Hypothalamus (tissue), 51 donors: Measurements from ENCODE around the gene BEND7.

ENCODE experiments used
- DNase-seq, 51 donors: peaks; one replicate each; lab custom pipeline; 2025; lab: John Stamatoyannopoulos, UW

The BEND7 gene

GRCh38 chr10:13525663-13526062 lies 3.2 kb downstream of the BEND7 start:
- DNase-seq: no peak

DNA sequence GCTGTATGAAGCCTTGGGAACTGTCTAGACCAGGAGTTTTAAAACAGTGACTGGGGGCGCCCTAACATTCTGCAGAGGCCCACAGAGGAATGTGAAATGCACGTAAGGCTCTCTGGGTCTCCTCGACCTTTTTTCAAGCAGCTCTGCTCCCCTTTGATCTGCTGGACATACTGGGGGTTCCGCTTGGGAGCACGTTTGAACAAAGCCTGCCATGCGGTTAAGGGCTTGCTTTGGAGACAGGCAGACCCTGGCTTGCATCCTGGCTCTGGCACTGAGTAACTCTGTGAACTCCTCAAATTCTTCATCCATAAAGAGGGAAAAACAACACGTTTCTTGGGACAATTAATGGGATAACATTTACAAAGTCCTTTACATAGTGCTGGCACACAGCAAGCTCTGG lies 7.8 kb downstream of the BEND7 start:
- no peak for DNase-seq

DNA sequence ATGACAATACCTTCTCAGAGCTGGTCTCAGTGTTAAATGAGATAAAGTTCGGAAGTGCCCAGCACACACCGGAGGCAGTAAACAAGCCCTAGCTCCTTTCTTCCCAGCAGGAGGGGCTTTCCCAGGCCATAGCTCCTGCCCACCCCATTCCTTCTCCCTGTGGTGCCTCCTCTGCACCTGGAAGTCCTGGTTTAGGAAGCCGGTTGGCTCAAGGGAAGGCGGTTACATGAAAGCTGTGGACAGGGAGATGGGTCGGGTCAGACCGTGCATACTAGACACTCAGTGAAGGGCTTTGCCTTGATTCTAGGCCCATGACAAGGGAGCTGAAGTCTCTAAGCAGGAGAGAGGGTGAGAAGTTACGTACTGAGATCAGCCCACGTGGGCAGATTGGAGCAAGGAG lies 8.6 kb downstream of the BEND7 start:
- no peak for DNase-seq

GRCh38 chr10:13518076-13518692 lies 10.6 kb downstream of the BEND7 start:
- DNase-seq: no peak

DNA sequence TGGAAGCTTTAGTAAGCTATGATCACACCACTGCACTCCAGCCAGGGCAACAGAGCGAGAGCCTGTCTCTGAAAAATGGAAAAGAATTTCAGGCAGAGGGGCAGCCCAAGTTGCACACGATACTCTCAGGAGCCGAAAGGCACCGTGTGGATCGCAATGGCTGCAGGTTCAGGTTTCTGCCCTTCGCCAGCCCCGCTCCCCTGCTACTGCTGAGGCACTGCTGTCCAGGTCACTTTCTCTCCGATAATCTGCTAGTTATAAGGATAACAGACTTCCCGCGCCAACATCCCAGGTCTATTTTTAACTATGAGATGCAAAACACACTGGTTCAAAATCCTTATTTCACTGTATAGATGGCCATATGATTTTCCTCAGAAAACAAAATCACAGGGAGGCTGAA lies 11.1 kb downstream of the BEND7 start:
- DNase-seq: no peak

- no peak for DNase-seq
Measured at GRCh38 chr10:13516176-13516575, 12.6 kb downstream of the BEND7 start.

- DNase-seq: no peak
Measured at GRCh38 chr10:13515467-13515866, 13.3 kb downstream of the BEND7 start.

DNA sequence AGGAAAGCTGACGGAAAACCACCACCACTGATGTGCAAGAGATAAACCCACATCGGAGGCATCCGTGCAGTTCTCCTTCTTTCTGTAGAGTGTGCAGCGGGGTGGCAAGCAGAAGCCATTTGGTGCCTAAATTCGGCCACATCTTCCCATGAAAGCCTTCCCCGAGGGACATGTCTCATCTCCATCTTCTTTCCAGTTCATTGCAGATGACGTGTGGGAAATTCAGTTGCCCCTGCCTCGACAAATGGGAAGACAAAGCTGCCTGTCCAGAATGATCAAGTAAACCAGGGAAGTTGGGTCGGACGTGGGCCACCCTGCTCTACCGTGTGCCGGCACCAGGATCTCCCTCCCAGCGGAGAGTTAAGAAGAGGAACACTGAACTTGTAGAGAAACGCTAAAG lies 14.5 kb downstream of the BEND7 start:
- no peak for DNase-seq

- DNase-seq: no peak
Measured at GRCh38 chr10:13512564-13512963, 16.2 kb downstream of the BEND7 start.

GRCh38 chr10:13511409-13511808 lies 17.4 kb downstream of the BEND7 start:
- DNase-seq: no peak

- no peak for DNase-seq
Measured at GRCh38 chr10:13505052-13505680, 23.6 kb downstream of the BEND7 start.

- no peak for DNase-seq
Measured at GRCh38 chr10:13503745-13504463, 24.9 kb downstream of the BEND7 start.

DNA sequence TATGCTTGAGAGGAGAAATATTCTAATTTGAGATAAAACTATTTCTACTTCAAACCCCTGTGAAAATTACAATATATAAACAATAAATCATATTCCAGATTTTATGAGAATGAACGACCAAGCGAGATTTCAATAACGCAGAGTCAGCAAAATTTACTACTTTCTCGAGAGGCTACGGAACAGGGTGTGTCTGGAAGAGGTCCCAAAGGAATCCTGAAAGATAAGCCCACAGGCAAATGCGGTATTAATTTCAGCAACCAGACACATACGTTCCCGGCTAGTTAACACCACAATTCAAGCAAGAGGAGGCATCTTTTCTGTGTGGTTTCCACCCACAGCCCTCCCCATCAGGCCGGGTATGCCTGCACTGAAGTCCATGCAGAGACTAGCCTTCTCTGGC lies 26.4 kb downstream of the BEND7 start:
- no peak for DNase-seq

DNA sequence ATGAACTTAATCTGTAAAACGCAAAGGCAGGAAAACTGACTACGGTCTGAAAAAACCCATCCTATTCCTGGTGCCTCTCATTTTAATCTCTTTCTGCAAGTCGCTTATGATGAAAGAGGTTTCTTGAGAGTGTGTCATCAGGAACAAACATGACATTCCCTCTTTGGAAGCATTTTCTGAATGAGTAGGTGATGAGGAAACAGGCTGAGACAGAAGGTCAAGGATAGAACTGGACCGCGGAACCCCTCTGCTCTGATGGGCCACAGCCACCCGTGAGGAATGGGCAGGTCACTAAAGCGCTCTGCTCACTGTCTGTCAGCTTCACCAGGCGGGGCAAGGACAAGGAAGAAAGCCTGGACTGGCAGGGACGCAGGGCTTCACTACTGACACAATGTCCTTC lies 28.6 kb downstream of the BEND7 start:
- DNase-seq: no peak

- DNase-seq: no peak
Measured at GRCh38 chr10:13499150-13499549, 29.7 kb downstream of the BEND7 start.

DNA sequence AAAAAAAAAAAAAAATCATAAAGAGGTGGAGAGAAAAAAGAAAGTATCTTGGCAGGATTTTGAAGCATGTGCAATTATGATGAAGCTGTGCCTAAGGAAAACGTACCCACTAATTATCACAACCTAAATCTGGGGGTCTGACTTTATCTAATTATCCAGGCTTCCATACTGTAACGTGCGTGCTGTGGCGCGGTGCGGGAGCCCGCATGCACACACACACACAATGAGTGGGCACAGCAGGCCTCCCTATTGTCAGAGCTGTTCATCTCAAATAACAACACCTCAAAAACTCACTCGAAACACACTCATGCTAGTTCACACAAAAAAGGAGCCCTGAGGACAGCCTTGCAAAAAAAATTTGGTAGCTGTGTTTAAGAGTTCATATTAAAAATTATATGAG lies 31.9 kb downstream of the BEND7 start:
- no peak for DNase-seq

- no peak for DNase-seq
Measured at GRCh38 chr10:13496164-13496563, 32.6 kb downstream of the BEND7 start.

DNA sequence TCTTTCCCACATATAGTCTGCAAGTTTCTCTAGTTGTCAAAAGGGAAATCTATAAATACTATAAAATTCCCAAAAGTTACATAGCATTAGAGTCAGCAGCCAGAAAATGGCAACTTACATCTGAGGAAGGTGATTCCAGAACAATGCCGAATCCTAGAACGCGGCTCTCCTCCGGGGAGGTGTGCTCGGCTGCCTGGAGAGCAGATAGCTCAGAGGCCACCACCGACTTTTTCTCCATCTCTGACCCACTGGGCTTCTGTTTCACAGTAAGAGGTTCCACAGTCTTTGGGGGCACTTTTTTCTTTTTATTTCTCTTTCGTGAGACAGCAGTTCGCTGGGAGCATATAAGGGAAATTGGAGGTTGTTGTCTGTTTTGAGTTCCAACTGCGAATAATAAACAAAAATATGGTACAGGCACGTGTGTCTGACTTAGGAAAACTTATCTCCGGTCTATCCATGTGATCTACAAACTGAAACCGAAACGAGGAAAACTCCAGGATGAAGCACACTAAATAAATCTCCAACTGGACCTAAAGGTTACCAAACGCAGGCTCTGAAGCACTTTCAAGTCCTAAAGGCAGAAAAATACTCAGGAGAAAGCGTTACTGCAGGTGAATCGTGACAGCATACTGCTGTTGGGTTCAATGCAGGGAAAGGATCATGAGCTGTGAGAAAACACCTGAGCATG lies 36.2 kb downstream of the BEND7 start:
- no peak for DNase-seq

DNA sequence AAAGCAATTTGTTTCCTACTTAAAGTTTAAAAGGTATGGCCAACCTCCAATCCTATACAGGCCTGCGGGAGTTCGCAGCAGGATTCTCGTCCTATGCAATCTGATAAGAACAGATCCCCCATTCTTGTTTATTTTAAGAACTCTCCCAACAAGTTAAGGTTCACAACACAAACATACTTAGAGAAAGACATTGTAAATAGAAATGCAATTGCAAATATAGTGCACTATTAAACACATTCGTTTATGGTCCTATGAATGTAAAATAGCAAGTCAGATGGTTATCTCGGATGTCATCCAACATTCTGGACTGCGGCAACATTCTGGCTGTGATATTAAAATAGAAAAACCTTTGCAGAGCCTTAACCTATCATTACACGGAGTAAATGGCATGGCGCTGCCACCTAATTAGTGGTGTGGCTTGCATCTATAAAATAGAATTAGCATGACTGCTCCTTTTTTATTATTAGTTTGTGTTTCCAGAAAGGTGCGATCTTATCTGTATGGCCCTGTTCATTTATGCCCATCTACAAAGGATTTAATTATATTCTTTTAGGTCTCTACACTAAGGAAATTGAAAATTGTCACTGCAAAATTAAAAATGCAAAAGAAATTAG lies 37.0 kb downstream of the BEND7 start:
- no peak for DNase-seq

DNA sequence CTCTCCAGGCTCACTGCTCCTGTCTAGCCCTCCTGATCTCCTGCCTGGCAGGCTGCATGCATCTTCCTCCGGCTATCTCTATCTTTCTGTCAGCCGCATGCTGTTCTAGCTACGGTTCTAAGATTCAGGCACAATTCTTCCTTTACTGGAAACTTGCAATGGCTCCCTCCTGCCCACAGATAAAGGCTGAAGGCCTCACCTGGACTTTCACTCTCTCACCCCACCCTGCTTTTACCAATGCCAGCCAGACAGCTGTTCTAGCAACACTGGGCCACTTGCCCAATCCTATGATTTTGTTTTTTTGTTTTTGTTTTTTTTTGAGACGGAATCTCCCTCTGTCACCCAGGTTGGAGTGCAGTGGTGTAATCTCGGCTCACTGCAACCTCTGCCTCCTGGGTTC lies 38.3 kb downstream of the BEND7 start:
- no peak for DNase-seq

DNA sequence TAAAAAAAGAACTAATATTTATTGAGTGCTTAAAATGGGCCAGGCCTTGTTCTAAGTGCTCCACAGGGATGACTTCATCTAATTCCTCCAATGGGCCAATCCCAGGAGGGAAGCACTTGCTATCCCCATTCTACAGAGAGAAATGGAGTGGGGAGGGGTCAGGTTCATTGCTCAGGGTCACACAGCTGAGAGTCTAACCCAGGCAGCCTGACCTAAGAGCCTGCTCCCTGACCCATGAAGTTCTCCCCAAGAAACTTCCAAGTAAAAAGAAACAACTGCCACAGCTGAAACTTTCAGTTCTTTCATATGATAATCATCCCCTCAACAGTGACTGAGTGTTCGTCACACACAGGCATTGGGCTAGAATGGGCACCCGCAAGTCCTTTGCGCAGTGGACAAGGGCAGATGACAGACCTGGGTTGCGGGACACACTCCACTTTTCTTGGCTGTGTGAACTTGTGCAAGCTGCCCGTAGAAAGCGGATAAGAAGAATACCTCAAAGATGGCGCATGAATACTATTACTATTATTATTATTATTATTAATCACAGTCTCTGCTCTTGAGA lies 39.7 kb downstream of the BEND7 start:
- DNase-seq: no peak
